GM21390 (cell line): ENCODE results near the gene RAPGEF1.
"Not testable (repeated sequence)": the region's sequence is repeated elsewhere in the genome, so short reads cannot be mapped to it uniquely, and the experiment has no call there.

Source experiments
- ATAC-seq: cut with Tn5 transposase; IDR thresholded peaks from one replicate; pipeline ENCODE4 v1.9.1; 2021; ENCODE audit not compliant: unreplicated experiment

RAPGEF1 gene

DNA sequence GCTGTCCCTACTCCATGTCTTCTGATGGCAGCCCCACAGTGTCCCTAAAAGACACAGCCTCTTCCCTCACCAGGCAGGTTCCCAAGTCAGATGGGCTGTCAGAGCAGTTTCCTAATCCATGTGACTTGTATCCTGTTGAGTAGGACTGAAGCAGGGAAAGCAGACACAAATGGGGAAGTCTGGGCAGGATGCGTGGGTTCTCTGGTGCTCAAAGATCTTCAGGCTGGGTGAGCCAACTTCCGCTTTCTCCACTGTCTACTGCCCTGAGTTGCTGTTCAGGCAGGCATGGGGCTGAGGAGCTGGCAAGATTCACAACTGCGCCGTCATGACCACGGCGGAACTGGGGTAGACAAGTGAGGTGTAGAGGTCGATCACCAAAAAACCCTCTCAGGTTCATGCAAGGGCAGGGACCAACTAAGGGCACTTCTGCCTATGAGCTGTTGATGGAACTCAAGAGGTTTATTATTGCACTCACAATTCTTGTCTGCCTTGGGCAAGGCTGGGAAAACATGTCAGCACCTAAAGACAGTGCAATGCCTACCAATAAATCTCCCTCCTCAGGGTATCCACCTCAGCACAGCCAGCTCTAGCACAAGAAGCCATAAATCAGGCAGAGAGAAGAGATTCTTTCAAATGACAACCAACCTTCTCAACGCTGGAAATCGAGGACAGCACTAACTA, 83.4 kb downstream of the RAPGEF1 start:
- peak; percentile 71 for ATAC-seq

DNA sequence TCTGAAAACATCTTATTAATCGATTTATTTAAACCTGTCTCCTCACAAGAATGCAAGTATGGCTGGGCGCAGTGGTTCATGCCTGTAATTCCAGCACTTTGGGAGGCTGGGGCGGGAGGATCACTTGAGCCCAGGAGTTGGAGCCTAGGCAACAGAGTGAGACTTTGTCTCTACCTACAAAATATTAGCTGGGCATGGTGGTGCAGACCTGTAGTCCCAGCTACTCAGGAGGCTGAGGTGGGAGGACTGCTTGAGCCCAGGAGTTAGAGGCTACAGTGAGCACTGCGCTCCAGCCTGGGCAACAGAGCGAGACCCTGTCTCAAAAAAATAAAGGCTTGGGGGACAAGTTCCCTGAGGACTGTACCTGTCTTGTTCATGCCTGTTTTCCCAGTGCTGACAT, 85.5 kb downstream of the RAPGEF1 start:
- not testable (repeated sequence) for ATAC-seq

DNA sequence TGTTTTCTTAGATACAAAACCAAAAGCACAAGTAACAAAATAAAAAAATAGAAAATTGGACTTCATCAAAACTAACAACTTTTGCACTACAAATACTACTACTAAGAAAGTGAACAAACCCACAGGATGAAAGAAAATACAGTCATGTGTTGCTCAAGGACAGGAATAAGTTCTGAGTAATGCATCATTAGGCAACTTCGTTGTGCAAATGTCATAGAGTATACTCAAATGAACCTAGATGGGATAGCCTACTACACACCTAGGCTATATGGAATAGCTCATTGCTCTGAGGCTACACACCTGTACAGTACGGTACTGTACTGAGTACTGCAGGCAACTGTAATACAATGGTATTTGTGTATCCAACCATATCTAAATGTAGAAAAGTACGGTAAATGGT, 88.3 kb downstream of the RAPGEF1 start:
- ATAC-seq = no peak

DNA sequence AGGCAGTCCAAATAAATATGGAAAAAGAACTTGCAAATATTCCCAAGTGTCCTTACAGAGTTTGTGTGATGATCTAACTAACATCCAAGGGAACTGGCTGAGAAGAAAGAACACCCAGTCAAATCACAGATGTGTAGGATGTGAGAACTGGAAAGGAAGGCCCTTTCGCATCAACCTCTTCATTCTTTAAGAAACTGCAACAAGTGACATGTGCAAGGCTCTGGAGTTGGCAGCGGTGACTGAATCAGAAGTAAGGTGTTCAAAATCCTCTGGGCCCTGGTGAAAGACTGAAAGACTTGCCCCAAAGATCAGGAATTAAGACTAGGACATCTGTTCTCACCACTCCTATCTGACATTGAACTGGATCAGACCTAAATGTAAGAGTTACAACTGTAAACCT, 88.7 kb downstream of the RAPGEF1 start:
- no peak for ATAC-seq

DNA sequence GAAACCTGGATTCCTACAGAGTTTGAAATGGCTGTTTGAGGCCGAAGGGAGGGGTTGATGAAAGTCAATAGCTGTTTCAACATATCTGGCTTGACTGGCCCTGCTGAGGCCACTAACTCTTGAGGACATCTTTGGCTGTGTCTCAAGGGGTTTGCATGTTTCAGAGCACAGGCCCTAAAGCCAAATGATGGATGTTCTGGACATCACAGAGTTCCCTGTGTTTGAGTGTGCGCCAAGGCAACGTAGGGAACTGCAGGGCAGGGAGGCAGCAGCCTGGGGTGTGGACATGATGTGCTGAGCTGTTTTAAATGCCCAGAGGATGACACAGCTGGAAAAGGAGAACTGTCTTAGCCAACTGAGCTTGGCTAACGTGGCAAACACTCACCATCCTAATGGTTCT, 89.6 kb downstream of the RAPGEF1 start:
- ATAC-seq = no peak

DNA sequence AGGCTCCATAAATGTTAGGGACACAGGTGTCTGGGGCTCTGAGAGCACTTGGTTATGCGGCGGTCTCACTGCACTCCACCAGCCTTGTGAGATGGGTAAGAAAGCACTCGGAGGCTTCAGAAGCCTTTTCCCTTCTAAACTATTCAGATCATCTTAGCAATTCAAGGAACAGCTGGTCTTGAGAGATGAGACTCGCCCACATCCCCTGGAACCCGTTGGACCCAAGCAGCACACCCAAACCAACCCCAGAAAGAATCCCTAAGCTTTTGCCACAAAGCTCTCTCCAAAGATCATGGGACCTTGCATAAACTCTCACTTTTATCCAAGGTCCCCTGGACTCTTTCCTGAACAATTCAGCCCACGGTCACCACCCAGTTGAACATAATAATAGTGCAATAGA, 90.2 kb downstream of the RAPGEF1 start:
- no peak for ATAC-seq

DNA sequence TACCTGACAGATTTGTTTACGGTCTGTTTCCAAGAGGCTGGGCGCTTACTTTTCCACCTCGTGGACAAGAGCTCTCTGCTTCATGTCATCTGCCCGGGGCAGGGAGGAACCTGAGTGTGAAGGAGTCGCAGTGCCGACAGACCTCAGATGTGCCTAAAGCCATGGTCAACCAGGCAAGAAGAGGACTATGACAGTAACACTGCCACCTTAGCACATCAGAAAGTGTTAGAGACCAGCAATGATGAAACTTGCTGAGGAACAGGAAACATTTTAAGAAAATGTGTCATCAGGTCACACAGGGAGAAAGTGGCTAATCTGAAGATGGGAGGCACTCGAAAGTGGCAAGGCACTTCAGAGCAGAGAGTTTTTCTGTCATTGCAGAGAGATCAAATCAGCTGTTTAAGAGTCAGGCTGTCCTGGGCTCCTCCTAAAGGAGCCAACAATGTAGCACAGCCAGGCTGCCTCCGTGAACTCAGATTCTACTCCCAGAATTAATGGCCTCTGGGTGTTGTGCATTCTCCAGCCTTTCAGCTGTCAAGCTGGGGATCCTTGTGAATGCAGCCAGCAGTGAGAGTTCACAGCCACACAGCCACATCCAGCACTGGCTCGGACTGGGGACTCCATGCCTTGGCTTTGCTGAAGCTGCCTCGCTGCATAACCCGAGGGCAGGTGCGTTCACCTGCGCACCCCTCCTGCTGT, 94.6 kb downstream of the RAPGEF1 start:
- peak; percentile 57 for ATAC-seq

DNA sequence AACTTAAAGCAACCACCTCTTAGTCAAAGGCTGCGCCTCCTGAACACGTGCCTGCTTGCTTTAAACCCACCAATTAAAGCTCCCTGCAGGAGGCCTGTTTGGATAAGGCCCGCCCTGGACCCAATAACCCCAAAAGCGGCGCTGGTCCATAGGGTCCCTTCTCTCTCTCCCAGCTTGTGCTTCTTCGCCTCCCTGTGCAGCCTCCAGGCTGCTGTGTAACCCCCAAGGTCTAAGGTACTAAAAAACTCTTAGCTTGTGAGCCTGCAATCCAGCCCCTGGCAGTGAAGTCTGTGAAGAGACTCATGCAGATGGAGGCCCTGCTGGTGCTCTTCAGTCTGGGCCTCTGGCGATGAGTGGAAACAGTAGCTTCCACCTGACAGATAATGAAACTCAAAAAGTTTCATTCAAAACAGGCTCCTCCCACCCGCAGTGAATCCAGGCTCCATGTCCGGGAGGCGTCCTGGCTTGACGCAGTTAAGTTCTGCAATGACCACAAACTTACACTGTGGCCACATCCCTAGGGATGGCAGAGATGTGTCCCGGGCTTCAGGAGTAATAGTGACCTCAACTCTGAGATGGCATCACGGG, 97.3 kb downstream of the RAPGEF1 start:
- ATAC-seq = peak; percentile 65

DNA sequence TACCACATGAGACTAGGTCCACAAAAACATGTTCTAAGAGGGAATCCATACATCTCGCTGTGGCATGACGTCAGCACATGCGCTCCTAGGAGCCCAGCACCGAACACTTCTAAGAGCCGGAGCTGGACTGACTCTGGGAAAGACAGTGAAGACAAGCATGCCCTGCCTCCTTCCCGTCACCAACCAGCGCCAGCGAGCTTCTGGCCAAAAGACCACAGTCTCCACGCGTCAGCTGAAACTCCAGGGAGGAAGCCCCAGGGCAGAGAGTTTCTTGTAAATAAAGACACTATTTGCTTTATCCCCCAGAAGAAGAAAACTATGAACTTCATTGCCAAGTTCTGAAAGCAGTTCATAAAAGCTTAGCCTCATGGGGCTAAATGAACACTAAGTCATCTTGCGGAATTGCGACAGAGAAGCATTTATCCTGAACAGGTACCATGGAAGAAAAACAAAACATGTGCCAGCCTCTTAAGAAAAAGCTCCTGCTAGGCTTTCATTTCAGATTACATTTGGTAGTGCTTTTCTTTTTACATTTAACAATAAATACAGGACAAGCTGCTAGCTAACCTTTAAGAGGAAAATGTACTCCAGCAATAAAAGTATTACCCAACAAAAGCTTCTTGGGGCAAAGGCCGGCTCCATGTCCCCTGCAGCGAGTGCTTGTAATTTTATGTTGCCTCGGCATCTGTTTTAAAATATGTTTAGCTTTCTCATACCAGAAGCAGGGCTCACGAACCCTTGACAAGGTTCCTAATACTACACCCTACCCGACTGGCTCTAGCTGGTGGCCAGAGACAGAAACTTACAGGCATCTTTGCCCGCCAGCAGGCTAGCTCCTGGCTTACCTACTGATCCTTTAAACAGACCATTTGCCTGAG, 98.0 kb downstream of the RAPGEF1 start:
- ATAC-seq = no peak

DNA sequence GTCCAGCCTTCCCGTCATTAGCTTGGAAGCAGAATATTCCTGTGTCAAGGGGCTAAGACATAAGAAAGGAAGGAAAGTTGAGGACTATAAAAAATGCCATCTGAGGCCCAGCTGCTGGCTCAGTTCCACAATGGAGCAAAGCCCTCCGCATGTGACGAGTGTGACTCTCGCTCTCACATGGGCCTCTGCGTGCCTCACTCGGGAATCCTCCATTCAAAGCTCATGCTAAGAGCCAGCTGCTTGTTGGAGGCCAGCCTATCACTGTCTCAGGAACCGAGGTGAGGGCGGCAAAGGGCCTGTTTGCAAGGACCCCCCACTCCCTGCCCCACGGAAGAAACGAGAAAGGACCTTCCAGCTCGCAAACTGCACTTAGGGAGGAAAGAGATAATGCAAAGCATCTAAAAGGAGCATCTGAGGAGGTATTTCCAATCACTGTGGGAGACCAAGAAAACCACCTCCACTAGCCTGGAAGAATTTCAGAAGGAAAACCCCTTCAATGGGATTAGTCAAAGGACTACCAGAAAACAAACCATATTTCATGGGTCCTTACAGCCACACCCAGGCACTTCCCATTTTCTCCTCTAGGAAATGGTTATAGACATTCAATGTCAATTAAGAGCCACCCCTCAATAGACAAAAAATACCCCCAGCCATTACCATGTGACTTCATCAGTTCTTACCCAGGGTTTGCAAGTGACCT, 99.3 kb downstream of the RAPGEF1 start:
- ATAC-seq = no peak

DNA sequence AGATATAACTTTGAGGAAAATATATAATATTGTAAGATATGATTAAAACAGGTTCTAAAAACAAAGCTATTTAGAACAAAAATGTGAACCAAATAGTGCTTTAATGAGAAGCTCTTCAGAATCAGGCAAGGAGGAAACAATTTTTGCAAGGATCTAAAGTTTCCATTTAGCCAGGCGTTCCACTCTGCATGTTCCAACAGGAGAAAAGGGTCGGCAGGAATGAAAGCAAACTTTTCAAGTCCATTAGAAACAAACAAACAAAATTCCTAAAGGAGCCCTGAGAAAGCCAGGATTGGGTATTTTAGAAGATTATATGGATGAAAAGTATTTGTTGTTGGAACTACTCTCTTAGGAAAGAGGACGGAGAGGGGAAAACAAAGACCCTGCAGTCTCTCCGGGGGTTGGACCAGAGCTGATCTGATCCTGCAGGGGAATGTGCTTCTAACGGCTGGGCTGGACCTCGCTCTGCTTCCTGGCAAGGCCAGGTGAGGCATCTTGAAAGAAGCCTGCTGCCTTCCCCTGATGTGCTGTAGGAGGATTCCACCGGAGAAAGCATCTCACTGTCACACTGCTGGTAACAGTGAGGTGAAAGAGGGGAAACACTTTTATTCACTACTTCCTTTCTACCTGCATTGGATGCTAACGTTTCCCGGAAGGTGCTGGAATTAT, 100.0 kb downstream of the RAPGEF1 start:
- ATAC-seq = no peak

DNA sequence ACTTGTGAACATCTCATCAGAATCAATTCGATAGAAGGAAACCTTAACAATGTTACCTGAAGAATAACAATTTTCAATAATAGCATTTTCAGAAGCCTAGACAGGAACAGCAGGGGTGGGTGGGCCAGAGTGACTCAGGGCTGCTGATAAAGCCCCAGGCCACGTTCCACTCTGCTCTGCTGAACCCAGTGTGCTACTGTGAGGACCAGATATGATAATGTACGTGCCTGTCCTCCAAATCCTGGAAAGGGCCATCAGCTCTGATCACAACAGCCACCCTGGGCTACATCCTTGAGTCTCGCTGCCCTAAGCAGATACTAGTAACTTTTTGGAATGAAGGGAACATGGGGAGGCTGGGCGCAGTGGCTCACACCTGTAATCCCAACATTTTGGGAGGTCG, 103.3 kb downstream of the RAPGEF1 start:
- no peak for ATAC-seq

DNA sequence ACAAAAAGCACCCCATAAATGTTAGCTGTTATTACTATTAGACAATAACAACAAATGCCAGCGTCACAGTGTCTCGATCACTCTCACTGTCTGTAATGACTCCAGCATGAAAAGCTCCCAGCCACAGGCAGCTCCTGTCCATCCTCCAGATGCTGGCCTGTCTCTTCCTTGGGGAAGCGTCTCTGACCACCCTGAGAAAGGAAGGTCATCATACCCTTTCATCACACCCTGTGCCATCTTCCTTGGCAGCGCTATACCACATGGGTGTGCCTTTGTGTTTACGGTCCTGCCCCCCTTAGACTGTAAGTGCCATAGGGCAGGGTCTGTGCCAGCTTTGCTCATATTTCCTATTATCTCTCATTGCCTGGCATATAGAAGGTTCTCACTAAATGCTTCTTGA, 104.0 kb downstream of the RAPGEF1 start:
- ATAC-seq = no peak

DNA sequence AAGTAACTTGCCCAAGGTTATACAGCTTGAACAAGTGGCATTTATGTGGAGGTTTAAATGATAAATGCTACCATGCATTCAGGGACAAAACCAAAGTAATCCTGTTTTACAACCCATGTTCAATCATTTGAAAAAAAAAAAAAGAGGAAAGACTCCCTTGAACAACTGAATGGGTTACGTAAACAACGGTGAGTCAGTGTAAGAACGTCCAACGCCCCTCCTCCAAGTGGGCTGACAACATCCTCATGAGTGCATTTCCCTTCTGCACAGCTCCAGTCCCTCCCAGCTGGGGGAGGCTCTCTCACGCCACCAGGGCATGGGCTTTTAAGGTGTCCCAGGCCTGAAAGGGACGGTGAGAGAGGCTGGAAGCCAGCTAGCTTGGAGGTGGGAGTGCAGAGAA, 104.6 kb downstream of the RAPGEF1 start:
- no peak for ATAC-seq

DNA sequence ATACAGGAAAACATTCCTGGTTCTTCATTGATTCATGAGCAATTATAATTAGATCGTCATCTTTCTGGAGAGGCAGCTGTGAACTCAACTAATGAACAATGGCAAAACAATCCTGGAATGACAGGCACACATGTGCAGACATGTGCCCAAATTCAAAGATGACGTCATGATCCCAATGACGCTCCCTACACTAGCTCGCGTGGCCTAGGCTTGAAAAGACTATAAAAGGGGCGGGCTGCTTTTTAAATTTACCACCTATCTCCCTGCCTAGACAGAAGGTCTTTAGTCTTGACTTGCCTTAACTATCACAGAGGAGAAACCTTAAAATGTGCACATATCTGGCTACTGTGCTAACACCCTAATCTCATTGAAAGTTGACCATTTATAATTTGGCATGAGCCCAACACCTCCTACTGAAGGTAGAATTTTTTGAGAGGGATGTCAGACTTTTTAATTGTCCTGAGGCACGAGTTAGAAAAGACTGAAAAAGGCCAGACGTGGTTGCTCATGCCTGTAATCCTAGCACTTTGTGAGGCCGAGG, 106.3 kb downstream of the RAPGEF1 start:
- no peak for ATAC-seq

DNA sequence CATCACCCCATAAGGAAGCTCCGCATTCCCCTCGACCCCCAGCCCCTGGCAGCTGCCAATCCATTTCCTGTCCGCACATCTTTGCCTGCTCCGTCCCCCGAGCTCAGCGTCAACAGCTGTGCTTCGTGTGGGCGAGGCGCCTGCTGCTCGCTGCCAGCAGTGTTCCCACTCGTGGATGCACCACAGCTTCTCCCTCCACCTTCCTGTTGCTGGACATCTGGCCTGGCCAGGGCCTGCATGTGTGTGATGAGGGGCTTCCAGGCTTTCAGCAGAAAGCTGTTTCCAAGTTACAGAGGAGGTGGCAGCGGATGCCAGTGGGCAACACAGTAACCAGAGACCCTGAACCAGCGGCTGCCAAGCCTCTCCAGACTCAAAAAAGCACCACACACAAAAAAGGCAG, 108.6 kb downstream of the RAPGEF1 start:
- ATAC-seq = no peak

DNA sequence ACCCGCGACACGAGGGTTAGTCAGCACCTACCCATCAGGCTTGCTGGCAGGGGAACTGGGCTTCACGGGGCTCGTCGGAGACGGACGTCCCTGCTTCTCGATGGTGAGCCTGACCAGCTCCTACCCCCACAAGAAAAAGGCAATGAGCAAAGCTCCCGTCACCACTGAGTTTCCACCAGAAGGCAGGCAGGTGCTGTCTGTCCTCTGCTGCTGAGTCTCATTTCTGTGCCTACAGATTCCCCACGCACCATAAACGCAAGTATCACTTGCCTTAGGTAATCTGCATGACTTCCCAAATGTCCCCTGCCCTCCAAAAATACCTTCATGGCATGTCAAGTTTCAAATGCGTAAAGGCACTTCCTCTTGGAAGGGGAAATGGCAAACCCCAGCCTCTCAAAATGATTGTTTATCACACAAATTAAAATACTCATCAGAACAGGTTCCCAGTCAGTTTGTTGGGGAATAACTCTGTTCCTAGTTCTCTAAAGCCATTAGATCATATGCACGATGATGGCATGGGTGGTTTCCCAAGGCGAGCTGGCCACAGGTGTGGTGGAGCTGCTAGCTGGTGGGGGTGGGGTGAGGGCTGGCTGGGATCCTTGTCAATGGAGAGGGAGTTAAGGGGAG, 109.6 kb downstream of the RAPGEF1 start:
- ATAC-seq = peak; percentile 49

DNA sequence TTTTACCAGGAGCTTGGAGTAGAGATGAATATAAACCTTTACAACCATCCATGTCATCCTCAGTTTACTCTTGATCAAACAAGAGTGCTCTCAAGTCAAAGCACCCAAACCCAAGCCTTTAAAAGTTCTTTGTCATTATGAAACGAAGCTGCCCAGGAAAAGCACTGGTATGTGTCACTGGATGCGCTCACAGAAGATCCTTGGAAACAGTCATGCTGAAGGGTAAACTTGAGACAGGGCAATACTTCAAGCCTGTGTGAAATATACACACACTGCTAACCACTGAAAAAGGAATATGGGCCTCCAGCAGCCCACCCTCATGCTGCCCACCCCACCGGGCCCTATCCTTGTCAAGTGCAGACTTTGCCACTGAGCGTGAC, 110.1 kb downstream of the RAPGEF1 start:
- peak; percentile 14 for ATAC-seq

DNA sequence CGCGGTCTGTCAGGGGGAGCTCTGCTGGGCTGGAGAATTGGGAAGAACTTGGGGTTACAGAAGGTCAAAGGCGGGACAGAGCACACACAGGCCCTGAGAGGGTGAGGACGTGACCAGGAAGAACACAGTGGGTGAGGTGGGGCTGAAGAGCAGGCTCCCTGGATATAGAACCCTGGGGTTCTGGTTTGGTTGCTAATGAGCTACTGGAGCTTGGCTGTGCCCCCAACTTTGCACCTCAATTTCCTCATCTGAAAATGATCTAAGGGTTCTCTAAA, 110.7 kb downstream of the RAPGEF1 start:
- no peak for ATAC-seq
